Measurements from ENCODE around the gene CRELD2. TPM values are rescaled to one million over a fixed set of nuclear protein-coding genes. Genes with fewer than 3 reads are reported as not detected.

Gene CRELD2
- total and polyA plus RNA-seq, 2 of the 8 experiments (the other 6 are each of a cell fraction or from before 2014, with no cell fraction given) = 24.5 to 36.6 TPM

DNA sequence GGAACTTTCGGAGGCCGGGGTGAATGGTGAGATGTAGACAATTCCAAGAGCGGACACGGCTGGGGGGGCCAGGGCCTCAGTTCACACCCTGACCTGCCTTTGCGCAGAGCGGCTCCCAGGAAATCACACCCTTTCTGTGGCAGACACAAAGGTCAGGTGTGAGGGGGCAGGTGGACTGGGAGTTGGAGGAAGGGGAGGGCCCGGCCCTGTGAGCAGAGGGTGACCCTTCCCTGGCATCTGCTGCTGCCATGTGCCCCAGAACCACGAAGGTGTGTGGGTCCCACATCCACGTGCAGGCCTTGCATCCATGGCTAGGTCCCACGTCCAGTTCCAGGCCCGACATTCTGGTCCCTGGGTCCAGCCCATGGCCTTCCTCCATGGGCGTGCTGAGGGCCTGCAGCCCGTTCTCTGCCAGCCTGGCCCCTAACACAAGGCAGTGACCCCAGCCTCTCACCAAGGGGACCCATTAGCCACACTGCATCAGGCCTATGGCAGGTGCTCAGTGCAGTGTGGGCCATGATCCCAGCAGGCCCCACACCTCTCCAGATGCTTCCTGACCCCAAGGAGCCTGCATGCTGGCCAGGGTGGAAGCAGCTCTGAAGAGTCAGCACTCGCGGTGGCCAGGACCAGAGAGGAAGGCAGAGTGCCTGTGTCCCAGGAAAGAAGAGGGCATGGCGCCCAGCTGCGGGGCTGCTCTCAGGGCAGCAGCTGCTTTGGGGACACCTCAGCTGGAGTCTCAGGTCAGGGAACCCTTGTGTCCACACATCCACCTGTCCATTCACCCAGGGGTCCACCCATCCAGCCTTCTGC is 23.3 kb downstream of the CRELD2 start:
- TF ChIP-seq GABPA (IDR thresholded peaks at IDR 0.05; ENCODE audit: borderline replicate concordance, insufficient read depth, low read length) (no peak), YY1 (IDR thresholded peaks at IDR 0.05; ENCODE audit: low read depth, low read length) (no peak), RFX5 (IDR thresholded peaks at IDR 0.05; ENCODE audit: borderline replicate concordance, low read depth, low read length) (no peak), SIN3A (conservative IDR thresholded peaks at IDR 0.05 in 1 of 2, IDR thresholded peaks at IDR 0.05 in 1 of 2; ENCODE audit: low read depth in 1 of 2, low read length in 2 of 2) (no peak), POU5F1 (IDR thresholded peaks at IDR 0.05; ENCODE audit: low read depth, low read length) (no peak), SUZ12 (IDR thresholded peaks at IDR 0.05; ENCODE audit: low read length) (no peak), BACH1 (IDR thresholded peaks at IDR 0.05; ENCODE audit: low read length) (no peak), MAFK (IDR thresholded peaks at IDR 0.05; ENCODE audit: low read depth, low read length) (no peak), CREB1 (IDR thresholded peaks at IDR 0.05) (no peak), KDM5A (IDR thresholded peaks at IDR 0.05; ENCODE audit: low read length) (no peak)
- ChIA-PET CTCF (ENCODE audit: partially characterized antibody) (no interaction called here), POLR2A (ENCODE audit: partially characterized antibody) (no interaction called here)
- WGBS, 2 experiments (ENCODE audit: extremely low coverage in 1 of 2, insufficient coverage in 1 of 2, insufficient read length in 1 of 2, insufficient replicate concordance in 2 of 2, low coverage in 1 of 2, low lambda C conversion rate in 2 of 2, missing lambda C conversion rate in 1 of 2) = 92% methylated on average over 17 of the region's 17 CpGs; no CpG with 5 or more reads in 1 of the 2 experiments
- no peak for FAIRE-seq
- no peak for DNase-seq (ENCODE audit: low read depth in 1 of 2, low spot score in 2 of 2)
- Histone ChIP-seq H2AK5ac (ENCODE audit: low read depth, low read length) (0 out of 2 replicates have a peak overlapping the region, but pooled peaks have one; percentile 82), H2BK120ac (replicated peaks; ENCODE audit: low read depth, low read length) (no peak overlapping the region), H3K9me3 (ENCODE audit: insufficient read depth in 2 of 2, low read depth in 1 of 2, low read length in 1 of 2) (no peaks in the 10 kb centered on the region), H3K23ac (ENCODE audit: insufficient read length) (no peak overlapping the region), H3K4me3 (ENCODE audit: extremely low read depth in 1 of 4, insufficient read depth in 2 of 4, low read depth in 3 of 4, low read length in 4 of 4) (no peak overlapping the region), H4K5ac (ENCODE audit: insufficient read length, low read depth, low read length) (no peak overlapping the region), H3K4ac (replicated peaks; ENCODE audit: insufficient read length, low read depth, low read length) (no peak overlapping the region), H3K27ac (ENCODE audit: low read depth, low read length) (no peak overlapping the region), H3K79me2 (ENCODE audit: control insufficient read depth in 1 of 2, insufficient read depth in 2 of 2, low read length in 2 of 2) (no peaks in the 10 kb centered on the region), H2BK5ac (ENCODE audit: low read depth, low read length) (no peak overlapping the region), H2AFZ (ENCODE audit: low read length) (no peak overlapping the region), H3K4me1 (replicated peaks in 1 of 4; ENCODE audit: control insufficient read depth in 3 of 4, insufficient read depth in 4 of 4, low read length in 3 of 4) (peaks cover 3 to 16% (median 9%) of the 10 kb centered on the region in 4 experiments), H4K20me1 (replicated peaks in 1 of 2; ENCODE audit: control insufficient read depth in 1 of 2, insufficient read depth in 2 of 2, low read length in 2 of 2) (peaks cover 0 to 2% of the 10 kb centered on the region in 2 experiments), H3K27me3 (replicated peaks in 1 of 4; ENCODE audit: control insufficient read depth in 3 of 4, extremely low read depth in 1 of 4, insufficient read depth in 3 of 4, low read length in 3 of 4) (no peaks in the 10 kb centered on the region; a peak in 1 of 7 replicates), H3K9ac (replicated peaks in 1 of 4; ENCODE audit: extremely low read depth in 1 of 4, low read depth in 3 of 4, low read length in 3 of 4) (no peak overlapping the region), H2BK12ac (ENCODE audit: low read depth, low read length) (no peak overlapping the region), H3K4me2 (ENCODE audit: insufficient read depth in 1 of 2, low read depth in 2 of 2, low read length in 2 of 2) (no peak overlapping the region), H3K36me3 (ENCODE audit: control insufficient read depth in 2 of 4, insufficient read depth in 4 of 4, low read length in 3 of 4) (no peaks in the 10 kb centered on the region), H4K8ac (ENCODE audit: extremely low read depth, insufficient read depth, low read length) (no peak overlapping the region), H2BK20ac (ENCODE audit: low read length) (0 out of 2 replicates have a peak overlapping the region, but pooled peaks have one; percentile 13), H2BK15ac (ENCODE audit: low read length) (0 out of 2 replicates have a peak overlapping the region, but pooled peaks have one; percentile 13), H3K14ac (ENCODE audit: insufficient read length) (no peak overlapping the region), H3K23me2 (ENCODE audit: low read depth, low read length) (peaks cover 3% of the 10 kb centered on the region; the same call in 1 of the 2 replicates), H3K18ac (ENCODE audit: extremely low read depth, low read length) (no peak overlapping the region), H3K79me1 (ENCODE audit: low read depth, low read length) (no peaks in the 10 kb centered on the region), H3K56ac (replicated peaks; ENCODE audit: insufficient read length, low read depth, low read length) (no peak overlapping the region), H4K91ac (replicated peaks; ENCODE audit: insufficient read length, low read length) (no peak overlapping the region)
